ENCODE data around the gene KCTD8. TPM values are rescaled to one million over a fixed set of nuclear protein-coding genes. Genes with fewer than 3 reads are reported as not detected.

Gene KCTD8
- total RNA-seq, 2 donors from 2014 or later: 0.27 TPM; not detected in 1

GRCh38 chr4:44368413-44369167, 80.0 kb downstream of the KCTD8 start:
- Histone ChIP-seq H3K4me3 (no peak overlapping the region), H3K9me3 (peaks cover 4% of the 10 kb centered on the region), H3K27me3 (no peaks in the 10 kb centered on the region), H3K4me1 (no peaks in the 10 kb centered on the region), H3K27ac (no peak overlapping the region), H3K9ac (ENCODE audit: low read depth in 2 of 2, low read length in 2 of 2) (no peak overlapping the region), H3K36me3 (no peaks in the 10 kb centered on the region)
- DNase-seq: no peak
- no peak for TF ChIP-seq CTCF (IDR thresholded peaks at IDR 0.05)
- intact Hi-C loops (cut with DNase I): no loop called here

GRCh38 chr4:44354172-44354571, 94.4 kb downstream of the KCTD8 start:
- no peak for TF ChIP-seq CTCF (IDR thresholded peaks at IDR 0.05)
- Histone ChIP-seq H3K9me3 (no peaks in the 10 kb centered on the region), H3K36me3 (no peaks in the 10 kb centered on the region), H3K9ac (ENCODE audit: low read depth in 2 of 2, low read length in 2 of 2) (no peak overlapping the region), H3K4me1 (no peaks in the 10 kb centered on the region), H3K4me3 (no peak overlapping the region), H3K27me3 (no peaks in the 10 kb centered on the region), H3K27ac (no peak overlapping the region)
- intact Hi-C loops (cut with DNase I): no loop called here
- DNase-seq: no peak

GRCh38 chr4:44351069-44351468, 97.5 kb downstream of the KCTD8 start:
- no peak for DNase-seq
- Histone ChIP-seq H3K4me1 (no peaks in the 10 kb centered on the region), H3K27me3 (no peaks in the 10 kb centered on the region), H3K36me3 (no peaks in the 10 kb centered on the region), H3K4me3 (no peak overlapping the region), H3K27ac (no peak overlapping the region), H3K9me3 (no peaks in the 10 kb centered on the region), H3K9ac (ENCODE audit: low read depth in 2 of 2, low read length in 2 of 2) (no peak overlapping the region)
- no peak for TF ChIP-seq CTCF (IDR thresholded peaks at IDR 0.05)
- intact Hi-C loops (cut with DNase I): no loop called here

GRCh38 chr4:44342800-44343199, 105.8 kb downstream of the KCTD8 start:
- H3K9me3 ChIP-seq: peaks cover 5% of the 10 kb centered on the region
- H3K27ac ChIP-seq: no peak overlapping the region
- no peaks in the 10 kb centered on the region for H3K27me3 ChIP-seq
- no peaks in the 10 kb centered on the region for H3K4me1 ChIP-seq
- H3K4me3 ChIP-seq: no peak overlapping the region
- H3K36me3 ChIP-seq: no peaks in the 10 kb centered on the region
- intact Hi-C loops (cut with DNase I): no loop called here
- DNase-seq: no peak
- no peak overlapping the region for H3K9ac ChIP-seq (ENCODE audit: low read depth in 2 of 2, low read length in 2 of 2)
- TF ChIP-seq CTCF (IDR thresholded peaks at IDR 0.05): no peak

- intact Hi-C loops (cut with DNase I): no loop called here
- no peak for DNase-seq
- Histone ChIP-seq H3K9ac (ENCODE audit: low read depth in 2 of 2, low read length in 2 of 2) (no peak overlapping the region), H3K36me3 (no peaks in the 10 kb centered on the region), H3K9me3 (no peaks in the 10 kb centered on the region), H3K4me3 (no peak overlapping the region), H3K27ac (no peak overlapping the region), H3K4me1 (no peaks in the 10 kb centered on the region), H3K27me3 (no peaks in the 10 kb centered on the region)
- no peak for TF ChIP-seq CTCF (IDR thresholded peaks at IDR 0.05)
Measured at GRCh38 chr4:44326741-44327140, 121.9 kb downstream of the KCTD8 start.

All from colonic mucosa (tissue), 4 donors.